Left kidney (tissue), 2 donors: ENCODE measurements around the gene MXRA8. TPM values are rescaled to one million over a fixed set of nuclear protein-coding genes. Genes with fewer than 3 reads are reported as not detected.

Experiments used
- DNase-seq: peaks from one replicate; pipeline ENCODE4 v3.0.0-alpha.2; 2013
- polyA plus RNA-seq: library from polyadenylated mRNA; unstranded; fragments of 120-200 nt; gene quantifications from one replicate; pipeline ENCODE4 v1.2.1, GENCODE V29; 2013; ENCODE audit not compliant: insufficient read length

Gene MXRA8
- polyA plus RNA-seq, 1 donor = 147 TPM

GRCh38 chr1:1352786-1353388 is 5.5 kb downstream of the MXRA8 start:
- DNase-seq = no peak

- no peak for DNase-seq
These were observed 6.6 kb downstream of the MXRA8 start for GRCh38 chr1:1351511-1352427.

DNA sequence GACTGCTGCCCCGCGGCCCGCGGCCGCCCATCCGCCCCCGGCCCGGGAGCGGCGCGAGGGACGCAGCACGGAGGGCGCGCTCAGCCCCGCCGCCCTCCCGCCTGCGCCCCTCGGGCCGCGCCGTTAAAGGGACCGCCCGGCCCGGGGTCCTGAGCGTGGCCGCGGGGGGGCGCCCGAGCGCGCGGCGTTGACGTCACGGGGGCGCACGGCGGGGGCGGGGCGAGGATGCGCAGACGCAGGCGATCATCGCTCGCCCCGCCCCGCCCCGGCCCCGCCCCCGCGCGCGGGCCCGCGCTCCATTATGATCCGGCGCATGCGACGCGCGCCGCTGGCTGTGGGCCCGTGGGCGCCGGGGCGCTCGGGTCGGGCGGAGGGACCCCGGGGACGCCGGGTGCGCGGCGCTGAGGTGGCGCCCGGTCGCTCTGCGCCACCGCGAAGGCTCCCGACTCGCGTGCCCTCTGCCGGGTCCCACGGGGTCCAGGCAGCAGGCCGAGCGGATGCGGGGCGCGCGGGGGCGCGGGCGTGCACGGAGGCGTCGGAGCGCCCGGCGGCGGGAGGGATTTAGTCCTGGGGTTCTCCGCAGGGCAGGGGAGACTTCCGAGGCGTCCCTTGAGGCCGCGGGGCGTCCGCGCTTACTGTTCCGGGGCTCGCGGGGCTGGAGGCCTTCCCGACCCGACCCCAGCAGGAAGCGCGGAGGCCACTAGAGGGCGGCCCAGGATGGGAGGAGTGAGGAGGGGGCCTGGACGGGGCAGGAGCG is 8.9 kb downstream of the MXRA8 start, which contains the start of gene DVL1:
TSS of gene DVL1 (minus strand) at position 163 of the 757 bp plus-strand sequence. CDS start 353 bp downstream, outside the sequence.
- peak; percentile 72 for DNase-seq

DNA sequence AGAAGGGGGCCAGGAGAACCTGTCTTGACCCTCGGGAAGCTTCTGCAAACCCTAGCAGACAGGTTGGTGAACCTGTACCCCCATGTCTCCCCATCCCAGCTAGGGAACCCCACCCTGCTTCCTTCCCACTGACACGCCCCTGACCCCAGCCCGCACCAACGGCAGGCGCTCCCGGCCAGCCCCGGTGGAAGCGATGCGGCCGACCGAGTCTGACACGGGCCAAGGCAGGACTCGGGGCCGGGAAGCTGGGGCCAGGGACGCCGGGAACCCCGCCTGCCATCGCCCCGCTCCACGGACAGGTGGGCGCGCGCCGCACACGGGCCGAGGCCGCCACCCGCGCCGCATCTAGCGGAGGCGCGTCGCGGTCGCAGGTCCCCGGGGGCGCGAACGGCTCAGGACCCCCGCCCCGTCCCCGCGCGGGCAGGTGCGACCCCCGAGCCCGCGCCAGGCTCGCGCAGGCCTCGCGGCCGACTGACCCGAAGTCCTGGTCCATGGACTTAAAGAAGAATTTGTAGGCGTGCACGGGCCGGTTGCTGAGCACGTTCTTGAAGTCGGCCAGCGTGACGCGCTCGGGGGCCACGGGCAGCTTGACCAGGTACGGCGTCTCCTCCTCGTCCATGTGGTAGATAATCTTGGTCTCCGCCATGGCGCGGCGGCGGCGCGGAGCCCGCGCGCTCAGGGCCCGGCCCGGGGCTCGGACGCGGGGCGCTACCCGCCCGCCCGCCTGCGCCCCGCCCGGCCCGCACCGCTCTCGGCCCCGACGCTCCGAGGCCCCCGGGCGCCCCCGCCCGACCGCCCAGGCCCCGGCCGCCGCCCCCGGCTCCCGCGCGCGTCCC is 9.7 kb downstream of the MXRA8 start:
- no peak for DNase-seq

DNA sequence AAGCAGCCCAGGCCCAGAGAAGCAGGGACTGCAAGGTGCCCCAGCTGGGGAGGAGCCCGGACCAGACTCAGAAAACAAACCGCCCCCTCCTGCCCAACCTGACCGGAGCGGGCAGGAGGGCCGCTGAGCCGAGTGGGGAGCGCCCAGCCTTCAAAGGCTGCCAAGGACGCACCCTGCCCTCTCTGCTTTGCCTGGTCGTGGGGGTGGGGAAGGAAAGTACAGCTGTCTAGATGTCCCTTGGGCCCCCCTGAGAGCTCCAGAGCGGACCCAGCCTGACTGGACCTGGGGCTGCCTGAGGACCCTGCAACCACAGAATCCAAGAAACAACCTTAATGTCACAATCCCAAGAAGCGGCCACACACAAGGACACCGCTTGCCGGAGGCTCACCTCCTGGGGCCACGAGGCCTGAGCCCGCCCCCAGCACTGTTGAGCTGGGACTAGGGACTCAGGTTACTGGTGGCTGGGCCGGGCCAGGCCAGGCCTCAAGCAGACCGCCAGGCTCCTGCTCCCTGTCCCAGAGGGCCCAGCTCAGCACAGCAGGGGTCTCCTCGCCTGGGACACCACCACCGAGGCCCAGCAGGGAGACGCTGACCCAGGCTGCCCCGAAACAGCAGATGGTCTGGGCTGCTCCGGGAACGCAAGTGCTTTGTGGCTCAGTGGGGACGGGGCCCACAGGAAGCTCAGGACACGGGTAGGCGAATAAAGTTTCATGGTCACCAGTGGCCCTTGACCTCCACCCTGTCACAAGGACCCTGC is 10.5 kb downstream of the MXRA8 start:
- DNase-seq = no peak

GRCh38 chr1:1347026-1347595 is 11.2 kb downstream of the MXRA8 start:
- no peak for DNase-seq

DNA sequence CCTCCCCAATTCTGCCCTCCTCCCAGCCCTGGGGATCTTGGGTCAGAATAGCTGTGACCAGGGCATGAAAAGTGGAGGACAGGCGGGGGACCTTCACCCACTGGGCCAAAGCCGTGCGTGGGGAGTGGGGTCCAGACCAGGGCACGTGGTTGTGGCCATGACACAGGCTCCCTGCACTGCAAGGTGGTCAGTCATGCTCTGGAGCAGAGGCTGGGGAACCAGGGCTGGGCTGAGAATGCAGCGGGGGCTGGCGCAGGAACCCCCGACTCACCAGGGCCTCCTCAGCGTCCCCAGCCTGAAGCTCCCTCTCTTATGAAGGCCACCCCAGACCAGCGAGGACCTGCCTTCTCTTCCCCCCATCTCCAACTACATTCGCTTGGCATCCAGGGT is 11.9 kb downstream of the MXRA8 start:
- DNase-seq = no peak

GRCh38 chr1:1345860-1346500 is 12.4 kb downstream of the MXRA8 start:
- no peak for DNase-seq

GRCh38 chr1:1345384-1345783 is 13.0 kb downstream of the MXRA8 start:
- DNase-seq = no peak

DNA sequence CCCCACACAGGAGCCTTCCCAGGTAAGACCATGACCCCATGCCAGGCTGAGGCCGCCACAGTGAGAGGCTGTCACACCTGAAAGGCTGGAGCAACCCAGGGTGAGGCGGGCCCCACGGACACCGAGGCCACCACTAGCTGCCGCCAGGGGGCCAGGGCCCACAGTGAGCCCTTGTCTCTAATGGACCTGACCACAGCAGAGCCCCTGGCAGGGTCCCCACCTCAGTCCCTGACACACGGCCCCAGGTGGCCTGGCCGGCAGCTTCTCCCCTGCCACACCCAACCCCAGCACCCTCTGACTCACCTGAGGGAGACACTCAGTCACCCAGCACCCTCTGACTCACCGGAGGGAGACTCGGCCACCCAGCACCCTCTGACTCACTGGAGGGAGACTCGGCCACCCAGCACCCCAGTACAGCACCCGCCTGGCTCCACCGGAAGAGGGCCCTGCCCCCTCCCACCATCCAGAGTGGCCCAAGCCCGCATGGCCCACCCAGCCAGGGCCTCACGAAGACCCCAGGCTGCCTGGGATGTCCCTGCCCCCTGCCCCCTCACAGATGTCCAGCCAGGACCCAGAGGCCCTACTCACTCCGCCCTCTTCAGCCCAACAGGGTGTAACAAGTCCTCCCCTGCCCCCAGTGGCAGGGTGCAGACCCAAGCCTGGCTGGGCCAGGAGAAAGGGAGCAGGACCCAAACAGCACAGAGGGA is 13.5 kb downstream of the MXRA8 start:
- DNase-seq = no peak

DNA sequence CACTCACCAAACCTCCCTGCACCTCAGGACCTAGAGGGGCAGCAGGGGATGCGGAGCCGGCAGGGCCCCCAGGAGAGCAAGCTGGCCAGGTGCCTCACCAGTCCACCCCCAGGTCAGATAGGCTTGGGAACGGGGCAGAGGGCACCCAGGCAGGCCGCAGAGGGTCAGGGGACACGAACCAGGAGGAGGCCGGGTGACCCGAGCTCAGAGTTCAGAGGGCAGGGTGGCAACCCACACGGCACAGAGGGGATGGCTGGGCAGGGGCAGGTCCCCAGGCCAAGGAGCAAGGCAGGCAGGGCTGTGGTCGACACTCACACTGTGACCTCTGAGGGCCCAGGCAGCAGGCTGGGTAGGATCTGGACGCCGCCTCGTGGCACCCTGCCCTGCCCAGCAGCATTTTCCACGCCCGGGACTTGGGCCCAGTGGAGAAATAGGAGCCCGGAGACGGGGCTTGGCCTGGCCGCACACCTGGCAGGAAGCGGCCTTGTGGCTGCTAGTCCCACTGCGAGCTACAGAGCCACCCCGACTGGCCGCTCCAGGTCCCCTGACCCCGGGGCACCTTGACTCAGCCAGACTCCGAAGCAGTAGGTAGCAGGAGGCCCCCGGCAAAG is 14.4 kb downstream of the MXRA8 start:
- DNase-seq = no peak

DNA sequence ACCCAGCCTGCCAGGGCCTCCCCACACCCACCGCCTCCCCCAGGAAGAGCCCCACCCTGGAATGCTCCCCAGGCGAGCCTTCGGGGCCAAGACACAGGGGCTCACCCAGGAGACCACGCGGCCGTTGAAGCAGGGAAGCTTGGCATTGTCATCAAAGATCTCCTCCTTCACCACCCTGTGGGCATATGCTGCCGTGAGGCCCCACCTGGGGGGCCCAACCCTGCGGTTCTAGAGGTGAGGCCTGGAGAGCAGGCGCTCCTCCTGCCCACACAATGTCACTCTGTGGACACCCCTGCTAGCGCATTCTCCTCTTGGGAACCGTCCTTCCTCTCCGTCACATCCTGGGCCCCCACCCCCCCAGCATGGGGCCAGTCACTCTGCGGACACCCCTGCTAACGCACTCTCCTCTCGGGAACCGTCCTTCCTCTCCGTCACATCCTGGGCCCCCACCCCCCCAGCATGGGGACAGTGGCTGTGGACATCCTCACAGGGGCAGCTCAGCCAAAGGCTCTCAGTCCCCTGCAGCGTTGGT is 15.7 kb downstream of the MXRA8 start:
- DNase-seq = no peak

- DNase-seq = no peak
These were observed 16.2 kb downstream of the MXRA8 start for GRCh38 chr1:1342061-1342562.

GRCh38 chr1:1341549-1342021 is 16.8 kb downstream of the MXRA8 start:
- no peak for DNase-seq

DNA sequence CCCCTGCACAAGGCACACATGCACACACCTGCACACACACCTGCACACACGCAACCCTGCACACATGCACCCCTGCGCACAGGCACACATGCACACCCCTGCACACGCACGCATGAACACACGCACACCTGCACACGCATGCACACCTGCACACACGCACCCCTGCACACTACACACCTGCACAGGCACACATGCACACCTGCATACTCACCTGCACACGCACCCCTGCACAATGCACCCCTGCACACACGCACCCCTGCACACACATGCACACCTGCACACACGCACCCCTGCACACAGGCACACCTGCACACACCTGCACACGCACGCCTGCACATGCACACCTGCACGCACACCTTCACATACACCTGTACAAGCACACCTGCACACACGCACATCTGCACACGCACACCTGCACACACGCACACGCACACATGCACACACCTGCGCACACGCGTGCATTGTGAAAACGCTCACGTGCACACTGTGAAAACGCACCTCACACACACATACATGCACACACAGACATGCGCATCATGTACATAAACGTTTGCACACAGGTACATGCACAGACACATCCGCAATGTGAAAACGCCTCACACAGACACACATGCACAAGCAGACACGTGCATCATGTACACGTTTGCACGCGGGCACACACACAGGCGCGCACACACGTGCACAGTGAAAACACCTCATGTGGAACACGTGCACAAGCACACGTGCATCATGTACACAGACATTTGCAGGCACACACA is 17.4 kb downstream of the MXRA8 start:
- no peak for DNase-seq

DNA sequence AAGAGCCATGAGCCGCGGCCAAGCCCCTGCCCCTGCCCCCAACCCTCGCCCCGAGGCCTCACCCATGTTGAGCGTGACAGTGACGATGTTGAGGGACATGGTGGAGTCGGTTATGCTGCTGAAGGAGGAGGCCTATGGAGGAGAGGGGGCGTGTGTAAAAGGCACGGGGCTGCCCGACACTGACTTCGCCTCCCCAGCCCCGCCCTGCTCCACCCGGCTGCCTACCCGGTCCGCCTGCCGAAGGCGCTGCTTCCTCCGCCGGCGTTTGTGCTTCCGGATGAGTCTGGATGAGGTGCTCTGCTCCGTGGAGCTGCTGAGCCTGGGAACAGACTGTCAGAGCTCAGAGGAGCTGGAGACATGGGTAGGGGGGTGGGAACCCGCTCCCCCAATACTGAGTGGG is 18.2 kb downstream of the MXRA8 start:
- DNase-seq = no peak

DNA sequence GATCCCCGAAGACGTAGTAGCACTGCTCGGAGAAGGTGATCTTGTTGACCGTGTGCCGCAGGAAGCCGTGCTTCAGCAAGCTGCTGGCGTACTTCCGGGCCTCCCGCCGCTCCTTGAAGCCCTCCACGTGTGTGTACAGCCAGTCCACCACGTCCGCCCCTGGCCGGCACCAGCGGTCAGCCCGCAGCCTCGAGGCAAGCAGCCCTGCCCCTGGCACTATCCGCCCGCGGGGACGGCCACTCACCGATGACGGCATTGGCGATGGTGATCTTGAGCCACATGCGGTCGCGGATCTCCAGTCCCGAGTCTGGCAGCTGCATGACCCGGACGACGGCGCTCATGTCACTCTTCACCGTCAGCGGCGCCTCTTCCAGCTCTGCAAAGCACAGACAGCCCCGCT is 20.1 kb downstream of the MXRA8 start:
- DNase-seq = no peak

DNA sequence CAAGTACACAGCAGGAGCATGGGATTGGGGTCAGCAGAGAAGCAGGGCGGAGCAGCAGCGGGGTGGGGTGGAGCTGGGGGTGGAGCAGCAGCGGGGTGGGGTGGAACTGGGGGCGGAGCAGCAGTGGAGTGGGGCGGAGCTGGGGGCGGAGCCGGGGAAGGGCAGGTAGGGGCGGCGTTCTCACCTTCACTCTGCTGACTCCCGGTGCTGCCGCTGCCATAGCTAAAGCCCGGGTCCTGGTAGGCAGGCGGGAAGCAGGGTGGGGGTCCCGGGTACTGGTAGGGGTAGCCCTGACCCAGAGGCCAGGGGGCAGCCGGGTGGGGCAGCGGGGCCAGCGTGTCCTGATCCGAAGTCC is 20.6 kb downstream of the MXRA8 start:
- no peak for DNase-seq
